WI38 (cell line): ENCODE data around the gene PRPH.

ENCODE experiments used
- H3K4me3 ChIP-seq: 2 replicates; pipeline ENCODE4 v1.5.1; 2011; ENCODE audit warnings: low read depth, mild to moderate bottlenecking, control low read depth, low read length
- TF ChIP-seq, protein P1 (sequence below): IDR thresholded peaks from 2 replicates; pipeline ENCODE4 v1.5.1; 2012; ENCODE audit warnings: low read depth, mild to moderate bottlenecking, control low read depth, low read length

The PRPH gene

GRCh38 chr12:49340095-49340870 lies 45.3 kb downstream of the PRPH start:
- TF ChIP-seq, protein P1, sequence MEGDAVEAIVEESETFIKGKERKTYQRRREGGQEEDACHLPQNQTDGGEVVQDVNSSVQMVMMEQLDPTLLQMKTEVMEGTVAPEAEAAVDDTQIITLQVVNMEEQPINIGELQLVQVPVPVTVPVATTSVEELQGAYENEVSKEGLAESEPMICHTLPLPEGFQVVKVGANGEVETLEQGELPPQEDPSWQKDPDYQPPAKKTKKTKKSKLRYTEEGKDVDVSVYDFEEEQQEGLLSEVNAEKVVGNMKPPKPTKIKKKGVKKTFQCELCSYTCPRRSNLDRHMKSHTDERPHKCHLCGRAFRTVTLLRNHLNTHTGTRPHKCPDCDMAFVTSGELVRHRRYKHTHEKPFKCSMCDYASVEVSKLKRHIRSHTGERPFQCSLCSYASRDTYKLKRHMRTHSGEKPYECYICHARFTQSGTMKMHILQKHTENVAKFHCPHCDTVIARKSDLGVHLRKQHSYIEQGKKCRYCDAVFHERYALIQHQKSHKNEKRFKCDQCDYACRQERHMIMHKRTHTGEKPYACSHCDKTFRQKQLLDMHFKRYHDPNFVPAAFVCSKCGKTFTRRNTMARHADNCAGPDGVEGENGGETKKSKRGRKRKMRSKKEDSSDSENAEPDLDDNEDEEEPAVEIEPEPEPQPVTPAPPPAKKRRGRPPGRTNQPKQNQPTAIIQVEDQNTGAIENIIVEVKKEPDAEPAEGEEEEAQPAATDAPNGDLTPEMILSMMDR, result no peak
- no peak overlapping the region for H3K4me3 ChIP-seq

GRCh38 chr12:49340971-49341776 lies 46.2 kb downstream of the PRPH start:
- no peak overlapping the region for H3K4me3 ChIP-seq

GRCh38 chr12:49341777-49342065 lies 46.8 kb downstream of the PRPH start:
- H3K4me3 ChIP-seq, result no peak overlapping the region; the same call in 1 of the 2 replicates
- TF ChIP-seq, protein P1, result no peak

More at GRCh38 chr12:49340971-49341776, 46.2 kb downstream of the PRPH start:
- TF ChIP-seq, protein P1, result no peak

- peak overlapping the region; percentile 32 for H3K4me3 ChIP-seq
These were observed 47.3 kb downstream of the PRPH start for GRCh38 chr12:49342066-49342913.

GRCh38 chr12:49342914-49343731 lies 48.2 kb downstream of the PRPH start:
- H3K4me3 ChIP-seq, result peak overlapping the region; percentile 32
- TF ChIP-seq, protein P1, result no peak

More at GRCh38 chr12:49342066-49342913, 47.3 kb downstream of the PRPH start:
- TF ChIP-seq, protein P1, result peak; percentile 77

DNA sequence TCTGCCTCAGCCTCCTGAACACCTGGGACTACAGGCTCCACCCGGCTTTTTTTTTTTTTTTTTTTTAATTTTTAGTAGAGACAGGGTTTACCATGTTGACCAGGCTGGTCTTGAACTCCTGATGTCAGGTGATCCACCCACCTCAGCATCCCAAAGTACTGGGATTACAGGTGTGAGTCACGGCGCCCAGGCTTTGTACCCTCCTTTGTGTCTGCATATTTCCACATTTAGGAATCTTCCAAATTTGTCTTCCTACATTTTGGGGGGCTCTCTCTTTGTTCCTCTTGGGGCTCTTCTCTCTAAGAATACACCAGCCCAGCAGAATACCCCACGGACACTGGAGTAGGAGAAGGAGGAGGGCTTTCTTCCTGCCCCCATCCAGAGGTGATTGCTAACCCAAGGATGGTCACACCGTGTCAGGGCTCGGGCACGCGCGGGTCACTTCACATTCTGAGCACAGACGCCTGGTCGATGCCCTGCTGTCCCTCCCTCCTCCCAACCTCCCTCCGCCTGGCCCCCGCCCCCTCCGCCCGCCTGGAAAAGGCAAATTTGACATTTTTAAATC lies 49.6 kb downstream of the PRPH start:
- H3K4me3 ChIP-seq, result no peak overlapping the region
- TF ChIP-seq, protein P1, result no peak
